Gastrocnemius medialis (tissue), 4 donors: Measurements from ENCODE around the gene WNT7B. TPM values are rescaled to one million over a fixed set of nuclear protein-coding genes. Genes with fewer than 3 reads are reported as not detected.
A peak's percentile ranks its signal among the peaks of the same experiment; 100 is the strongest.

Experiments used
- ATAC-seq, 2 donors: fragments of 150-250 bp; one replicate each; pipeline ENCODE4 v1.9.1; 2016
- DNase-seq, 2 donors: peaks; one replicate each; pipeline ENCODE4 v3.0.0-alpha.2; 2019
- H3K27ac ChIP-seq, 4 donors: fragments of 200-600 bp; sonication (generic); 1 replicate in 1 of 4; 2 replicates in 3 of 4; pipeline ENCODE4 v1.5.1; 2016 to 2018; ENCODE audit warnings: mild to moderate bottlenecking in 2 of 4, moderate library complexity in 1 of 4
- H3K27me3 ChIP-seq, 3 donors: fragments of 200-600 bp; sonication (generic) in 2 of 3; 1 replicate in 1 of 3; 2 replicates in 2 of 3; pipeline versions ENCODE4 v1.5.1 to v1.6.0; 2016 to 2019; ENCODE audit warnings: mild to moderate bottlenecking in 1 of 3, moderate library complexity in 1 of 3
- H3K36me3 ChIP-seq, 2 donors: fragments of 200-600 bp; sonication (generic) in 1 of 2; one replicate each; pipeline ENCODE4 v1.5.1; 2017 to 2018
- H3K4me1 ChIP-seq, 2 donors: fragments of 200-600 bp; sonication (generic) in 1 of 2; one replicate each; pipeline ENCODE4 v1.5.1; 2016 to 2017; ENCODE audit warnings: mild to moderate bottlenecking in 2 of 2
- H3K4me3 ChIP-seq, 4 donors: fragments of 200-600 bp; sonication (generic) in 3 of 4; 1 replicate in 1 of 4; 2 replicates in 3 of 4; pipeline ENCODE4 v1.5.1; 2016 to 2019; ENCODE audit warnings: mild to moderate bottlenecking in 2 of 4
- H3K9me3 ChIP-seq, 3 donors: fragments of 200-600 bp; sonication (generic) in 2 of 3; 1 replicate in 1 of 3; 2 replicates in 2 of 3; pipeline ENCODE4 v1.5.1; 2016 to 2019
- CTCF ChIP-seq, 5 experiments: fragments of 450-650 bp in 3 of 5; fragments of 200-600 bp in 2 of 5; sonication (generic) in 2 of 5; IDR thresholded peaks in 4 of 5; conservative IDR thresholded peaks in 1 of 5; 1 replicate in 4 of 5; 2 replicates in 1 of 5; pipeline ENCODE4 v1.5.1; 2016 to 2019; ENCODE audit warnings: antibody characterized with exemption in 5 of 5, mild to moderate bottlenecking in 3 of 5, moderate library complexity in 3 of 5
- POLR2A ChIP-seq, 2 donors: fragments of 450-650 bp; IDR thresholded peaks; one replicate each; pipeline ENCODE4 v1.6.1; 2017; ENCODE audit warnings: antibody characterized with exemption in 2 of 2, mild to moderate bottlenecking in 2 of 2, moderate library complexity in 2 of 2
- in situ Hi-C, 4 donors: fragments of 200-750 bp; cut with MboI; loops; one replicate each; pipeline versions ENCODE4 v1.15.0 to v1.8.0; 2017; ENCODE audit warnings: low sequenced_read_pairs in 4 of 4
- intact Hi-C: fragments of 100-400 bp; cut with DNase I; formaldehyde crosslinking; loops from one replicate; pipeline ENCODE4 v1.15.1; 2023; ENCODE audit warnings: low total_unique reads
- total RNA-seq, 4 donors: library from RNA; depleted of rRNA; stranded (reverse); fragments of >200 nt; gene quantifications; one replicate each; pipeline versions ENCODE4 v1.1.0 to v1.2.3, GENCODE V29; 2016

Gene WNT7B
- total RNA-seq, 4 donors from 2014 or later: not detected

GRCh38 chr22:46023558-46023981 is 46.6 kb upstream of the WNT7B start:
- no peaks in the 10 kb centered on the region for H3K9me3 ChIP-seq
- H3K27me3 ChIP-seq: no peaks in the 10 kb centered on the region
- TF ChIP-seq CTCF (IDR thresholded peaks at IDR 0.05 in 4 of 5, conservative IDR thresholded peaks at IDR 0.05 in 1 of 5) (no peak), POLR2A (IDR thresholded peaks at IDR 0.05) (no peak)
- in situ Hi-C loops: no loop called here
- H3K4me1 ChIP-seq: peaks cover 5 to 6% of the 10 kb centered on the region in 2 donors
- intact Hi-C loops: no loop called here
- no peak for ATAC-seq
- peak overlapping the region in 1 of 4 donors; percentile 16 for H3K27ac ChIP-seq
- no peaks in the 10 kb centered on the region for H3K36me3 ChIP-seq
- peak in 1 of 2 donors; percentile 12 for DNase-seq
- no peak overlapping the region for H3K4me3 ChIP-seq

GRCh38 chr22:46022881-46023512 is 46.0 kb upstream of the WNT7B start:
- intact Hi-C loops (no loop called here), in situ Hi-C loops (no loop called here)
- peak overlapping the region in 1 of 4 donors; percentile 16 for H3K27ac ChIP-seq
- ATAC-seq (no peak), DNase-seq (no peak)
- H3K4me3 ChIP-seq: no peak overlapping the region
- H3K36me3 ChIP-seq: no peaks in the 10 kb centered on the region
- peaks cover 4 to 6% of the 10 kb centered on the region in 2 donors for H3K4me1 ChIP-seq
- no peaks in the 10 kb centered on the region for H3K27me3 ChIP-seq
- TF ChIP-seq POLR2A (IDR thresholded peaks at IDR 0.05): no peak
- no peak for TF ChIP-seq CTCF (IDR thresholded peaks at IDR 0.05 in 4 of 5, conservative IDR thresholded peaks at IDR 0.05 in 1 of 5)
- no peaks in the 10 kb centered on the region for H3K9me3 ChIP-seq

GRCh38 chr22:46021577-46021976 is 44.6 kb upstream of the WNT7B start:
- in situ Hi-C loops (no loop called here), intact Hi-C loops (no loop called here)
- Histone ChIP-seq H3K4me1 (peaks cover 0 to under 1% of the 10 kb centered on the region in 2 donors), H3K9me3 (no peaks in the 10 kb centered on the region), H3K27me3 (no peaks in the 10 kb centered on the region), H3K4me3 (no peak overlapping the region), H3K27ac (no peak overlapping the region), H3K36me3 (no peaks in the 10 kb centered on the region)
- ATAC-seq: no peak
- peak in 1 of 2 donors; percentile 7 for DNase-seq
- TF ChIP-seq POLR2A (IDR thresholded peaks at IDR 0.05): no peak
- TF ChIP-seq CTCF (IDR thresholded peaks at IDR 0.05 in 4 of 5, conservative IDR thresholded peaks at IDR 0.05 in 1 of 5): no peak

GRCh38 chr22:46019351-46019750 is 42.4 kb upstream of the WNT7B start:
- TF ChIP-seq POLR2A (IDR thresholded peaks at IDR 0.05) (no peak), CTCF (IDR thresholded peaks at IDR 0.05 in 4 of 5, conservative IDR thresholded peaks at IDR 0.05 in 1 of 5) (no peak)
- intact Hi-C loops: no loop called here

More at GRCh38 chr22:46019351-46019750, 42.4 kb upstream of the WNT7B start:
- in situ Hi-C loops: loop anchor here in 2 of 4 donors (5.0 to 10.0 kb wide), 2 partner anchors 95 to 98 kb away; no protein-coding TSS in a partner anchor
- H3K4me1 ChIP-seq: peaks cover 0 to under 1% of the 10 kb centered on the region in 2 donors
- H3K4me3 ChIP-seq: no peak overlapping the region
- H3K9me3 ChIP-seq: no peaks in the 10 kb centered on the region
- no peak for DNase-seq
- no peaks in the 10 kb centered on the region for H3K36me3 ChIP-seq
- H3K27ac ChIP-seq: no peak overlapping the region
- H3K27me3 ChIP-seq: no peaks in the 10 kb centered on the region
- no peak for ATAC-seq
